Kidney capillary endothelial cell (primary cell): ENCODE data around the gene CACNA2D3.

Source experiments
- DNase-seq: peaks from one replicate; pipeline ENCODE4 v3.0.0-alpha.2; 2018; ENCODE audit warnings: low spot score

The CACNA2D3 gene

GRCh38 chr3:54676087-54676486 lies 553.7 kb downstream of the CACNA2D3 start:
- DNase-seq = no peak

- DNase-seq = no peak
These were observed 559.4 kb downstream of the CACNA2D3 start for GRCh38 chr3:54681706-54682105.

- no peak for DNase-seq
These were observed 562.9 kb downstream of the CACNA2D3 start for GRCh38 chr3:54685213-54685612.

- no peak for DNase-seq
These were observed 569.0 kb downstream of the CACNA2D3 start for GRCh38 chr3:54691289-54691771.

GRCh38 chr3:54696313-54696712 lies 574.0 kb downstream of the CACNA2D3 start:
- no peak for DNase-seq

GRCh38 chr3:54698054-54698453 lies 575.7 kb downstream of the CACNA2D3 start:
- no peak for DNase-seq

GRCh38 chr3:54703923-54704322 lies 581.6 kb downstream of the CACNA2D3 start:
- no peak for DNase-seq

GRCh38 chr3:54705730-54706129 lies 583.4 kb downstream of the CACNA2D3 start:
- no peak for DNase-seq

GRCh38 chr3:54706738-54707137 lies 584.4 kb downstream of the CACNA2D3 start:
- no peak for DNase-seq

GRCh38 chr3:54709785-54710184 lies 587.4 kb downstream of the CACNA2D3 start:
- no peak for DNase-seq

GRCh38 chr3:54710954-54711353 lies 588.6 kb downstream of the CACNA2D3 start:
- DNase-seq = no peak

- no peak for DNase-seq
These were observed 590.2 kb downstream of the CACNA2D3 start for GRCh38 chr3:54712539-54712938.

- DNase-seq = no peak
These were observed 590.7 kb downstream of the CACNA2D3 start for GRCh38 chr3:54713031-54713430.

GRCh38 chr3:54713455-54713854 lies 591.1 kb downstream of the CACNA2D3 start:
- no peak for DNase-seq

GRCh38 chr3:54714035-54714434 lies 591.7 kb downstream of the CACNA2D3 start:
- no peak for DNase-seq

- DNase-seq = no peak
These were observed 595.2 kb downstream of the CACNA2D3 start for GRCh38 chr3:54717506-54717905.

- DNase-seq = no peak
These were observed 597.6 kb downstream of the CACNA2D3 start for GRCh38 chr3:54719914-54720313.

GRCh38 chr3:54720604-54721003 lies 598.3 kb downstream of the CACNA2D3 start:
- no peak for DNase-seq

GRCh38 chr3:54731732-54732445 lies 609.5 kb downstream of the CACNA2D3 start:
- DNase-seq = no peak

- no peak for DNase-seq
These were observed 611.0 kb downstream of the CACNA2D3 start for GRCh38 chr3:54733106-54734006.

GRCh38 chr3:54736459-54736858 lies 614.1 kb downstream of the CACNA2D3 start:
- DNase-seq = no peak

GRCh38 chr3:54743755-54744154 lies 621.4 kb downstream of the CACNA2D3 start:
- no peak for DNase-seq

- DNase-seq = no peak
These were observed 621.9 kb downstream of the CACNA2D3 start for GRCh38 chr3:54744291-54744690.
